ENCODE measurements around the gene NCDN.

The NCDN gene

GRCh38 chr1:35553851-35554250 lies 3.7 kb upstream of the NCDN start:
- TF ChIP-seq CTCF (IDR thresholded peaks at IDR 0.05; ENCODE audit: low read depth, low read length): no peak
- H3K4me3 ChIP-seq (replicated peaks in 1 of 2; ENCODE audit: low read depth in 2 of 2, low read length in 2 of 2): no peak overlapping the region
- DNase-seq (ENCODE audit: low read depth in 2 of 2): no peak

GRCh38 chr1:35554266-35555211 lies 3.1 kb upstream of the NCDN start:
- TF ChIP-seq CTCF (IDR thresholded peaks at IDR 0.05; ENCODE audit: low read depth, low read length): no peak
- DNase-seq (ENCODE audit: low read depth in 2 of 2): no peak
- H3K4me3 ChIP-seq (replicated peaks in 1 of 2; ENCODE audit: low read depth in 2 of 2, low read length in 2 of 2): no peak overlapping the region

- no peak for TF ChIP-seq CTCF (IDR thresholded peaks at IDR 0.05; ENCODE audit: low read depth, low read length)
- H3K4me3 ChIP-seq (replicated peaks in 1 of 2; ENCODE audit: low read depth in 2 of 2, low read length in 2 of 2): no peak overlapping the region
- DNase-seq (ENCODE audit: low read depth in 2 of 2): peak in 1 of 2 donors; percentile 44
Measured at GRCh38 chr1:35555212-35555584, 2.4 kb upstream of the NCDN start.

- peak overlapping the region in 1 of 2 donors; percentile 94 for H3K4me3 ChIP-seq (replicated peaks in 1 of 2; ENCODE audit: low read depth in 2 of 2, low read length in 2 of 2)
- DNase-seq (ENCODE audit: low read depth in 2 of 2): peak in 1 of 2 donors; percentile 91
- TF ChIP-seq CTCF (IDR thresholded peaks at IDR 0.05; ENCODE audit: low read depth, low read length): no peak
Measured at GRCh38 chr1:35555601-35556477, 1.8 kb upstream of the NCDN start.

GRCh38 chr1:35556484-35557117 lies 998 bp upstream of the NCDN start:
- peak overlapping the region; percentile 94 to 99 for H3K4me3 ChIP-seq (replicated peaks in 1 of 2; ENCODE audit: low read depth in 2 of 2, low read length in 2 of 2)
- no peak for DNase-seq (ENCODE audit: low read depth in 2 of 2)
- no peak for TF ChIP-seq CTCF (IDR thresholded peaks at IDR 0.05; ENCODE audit: low read depth, low read length)

- TF ChIP-seq CTCF (IDR thresholded peaks at IDR 0.05; ENCODE audit: low read depth, low read length): no peak
- DNase-seq (ENCODE audit: low read depth in 2 of 2): peak in 1 of 2 donors; percentile 53
- H3K4me3 ChIP-seq (replicated peaks in 1 of 2; ENCODE audit: low read depth in 2 of 2, low read length in 2 of 2): peak within 1 kb of the TSS; percentile 94 to 99
Measured at GRCh38 chr1:35557118-35557610, 435 bp upstream of the NCDN start, which contains the start of gene KIAA0319L. TSS of gene KIAA0319L (minus strand) at chr1:35557403. CDS start at chr1:35554491, 2,912 bp downstream.
